Measurements from ENCODE around the gene EPS8.

EPS8 gene

DNA sequence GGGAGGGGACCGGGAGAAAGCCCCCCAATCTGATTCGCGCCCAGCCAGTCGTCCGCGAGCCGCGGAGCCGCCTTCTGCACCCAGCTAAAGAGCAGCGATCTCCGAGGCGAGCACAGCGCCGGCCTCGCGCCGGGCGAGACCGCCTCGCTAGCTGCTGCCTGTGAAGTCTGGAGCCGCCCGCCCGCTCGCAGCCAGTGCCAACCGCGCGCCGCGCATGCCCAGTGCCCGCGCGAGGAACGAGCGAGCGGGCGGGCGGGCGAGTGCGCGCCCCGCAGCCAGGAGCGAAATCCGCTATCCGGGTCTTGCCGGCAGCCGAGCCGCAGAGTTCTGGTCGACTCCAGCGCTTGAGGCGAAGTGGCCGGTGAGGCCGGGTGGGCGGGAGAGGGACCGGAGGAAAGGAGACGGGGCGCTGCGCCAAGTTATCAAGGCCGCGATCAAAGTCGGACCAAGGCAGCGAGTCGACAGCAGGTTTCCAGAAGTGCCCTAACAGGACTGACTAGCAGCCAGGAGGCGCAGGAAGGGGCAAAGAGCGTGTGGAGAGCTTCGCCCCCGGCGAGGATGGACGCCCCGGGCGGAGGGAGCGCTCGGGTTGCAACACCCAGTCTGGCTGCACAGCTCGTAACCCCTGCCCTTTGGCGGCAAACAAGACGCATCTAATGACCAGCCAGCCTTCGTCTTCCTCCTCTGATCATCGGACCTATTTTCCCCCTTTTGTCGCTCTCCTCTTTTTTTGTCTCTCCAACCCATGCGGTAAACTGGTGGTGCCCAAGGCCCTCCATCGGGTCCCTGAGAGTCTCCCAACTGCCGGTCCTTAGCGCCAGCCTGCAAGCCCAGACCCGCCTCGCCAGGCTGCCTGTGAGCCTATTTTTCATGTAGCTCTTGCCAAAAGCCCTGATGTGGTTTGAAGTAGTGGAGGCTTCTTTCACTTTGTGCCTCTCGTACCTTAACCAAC, at the start of gene EPS8:
TSS of gene EPS8 (minus strand) at position 169 of the 952 bp plus-strand sequence. CDS start 106,437 bp downstream, outside the sequence.
- DNase-seq (ENCODE audit: low read depth in 1 of 2, low spot score in 1 of 2) = peak; percentile 71 to 78

DNA sequence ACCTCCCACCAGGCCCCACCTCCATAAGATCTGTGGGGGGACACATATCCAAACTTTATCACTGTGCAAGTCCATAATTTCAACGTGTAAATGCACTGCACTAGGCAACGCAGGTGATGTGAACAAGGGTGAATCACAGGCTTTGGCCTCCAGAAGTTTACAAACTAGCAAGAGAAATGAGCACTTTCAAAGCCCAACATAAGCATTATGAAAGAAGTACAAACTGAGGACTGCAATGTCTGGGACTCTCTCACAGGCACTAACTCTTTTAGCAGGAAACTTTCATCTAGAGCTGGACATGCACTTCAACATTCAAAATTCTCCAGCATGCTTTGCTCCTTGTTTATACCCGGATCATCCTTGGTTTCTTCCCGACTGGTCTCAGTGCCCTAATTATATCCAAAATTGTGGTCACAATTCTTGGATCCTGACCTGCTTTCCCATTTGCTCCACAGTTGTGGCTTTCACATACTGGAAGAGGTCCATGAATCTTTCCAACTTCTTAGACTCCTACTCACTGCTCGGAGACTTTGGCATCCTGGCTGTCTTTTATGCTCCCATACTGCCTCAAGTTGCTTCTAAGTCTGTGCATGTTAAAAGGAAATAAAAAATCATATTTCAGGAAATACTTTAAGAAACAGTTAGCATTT, 48.1 kb upstream of the EPS8 start:
- DNase-seq (ENCODE audit: low read depth in 1 of 2, low spot score in 1 of 2) = no peak

DNA sequence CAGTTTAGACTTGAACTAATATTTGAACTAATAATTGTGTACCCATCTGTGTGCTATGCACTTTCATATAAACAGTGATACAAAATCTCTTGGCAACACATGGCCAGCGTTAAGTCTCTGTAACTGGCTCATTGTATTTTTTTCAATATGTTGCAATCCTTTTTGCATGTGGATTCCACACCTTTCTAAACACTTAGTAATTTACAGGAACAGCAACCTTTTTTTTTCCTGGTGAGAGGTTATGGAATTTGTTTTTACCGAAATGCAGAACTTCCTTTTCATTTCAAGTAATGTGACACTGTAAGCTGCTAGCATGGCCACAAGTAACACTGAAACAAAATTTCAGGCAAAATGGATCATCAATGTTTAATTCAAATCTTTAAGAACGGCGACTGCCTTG, 45.4 kb upstream of the EPS8 start:
- DNase-seq (ENCODE audit: low read depth in 1 of 2, low spot score in 1 of 2) = no peak

DNA sequence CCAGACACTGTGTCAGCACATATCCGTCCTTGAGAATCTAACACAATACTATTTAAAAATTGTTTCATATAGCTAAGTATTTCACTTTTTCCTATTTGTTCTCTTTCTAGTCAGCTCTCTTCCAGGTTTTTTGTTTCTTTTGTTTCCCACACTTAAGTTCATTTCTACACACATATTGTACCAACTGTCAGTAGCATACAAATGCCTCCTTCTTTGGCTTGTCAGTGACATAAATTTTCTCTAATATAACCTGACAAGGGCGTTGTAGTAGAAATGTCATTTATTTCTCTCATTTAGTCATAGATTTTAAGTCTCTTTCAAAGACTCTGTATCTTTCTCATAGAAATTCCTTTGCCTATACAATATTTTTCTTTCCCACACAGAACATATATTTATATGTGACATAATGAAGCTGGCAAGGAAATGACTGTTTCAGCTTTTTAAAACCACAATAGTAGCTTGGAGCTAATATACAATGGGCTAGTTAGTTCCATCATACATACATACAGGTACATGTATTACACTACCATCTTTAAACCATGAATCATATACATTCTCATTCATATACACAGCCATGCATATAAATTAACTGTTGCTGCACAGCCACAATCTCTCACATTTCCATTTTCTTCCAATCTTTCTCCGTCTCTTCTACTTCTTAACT, 42.3 kb upstream of the EPS8 start:
- no peak for DNase-seq (ENCODE audit: low read depth in 1 of 2, low spot score in 1 of 2)

DNA sequence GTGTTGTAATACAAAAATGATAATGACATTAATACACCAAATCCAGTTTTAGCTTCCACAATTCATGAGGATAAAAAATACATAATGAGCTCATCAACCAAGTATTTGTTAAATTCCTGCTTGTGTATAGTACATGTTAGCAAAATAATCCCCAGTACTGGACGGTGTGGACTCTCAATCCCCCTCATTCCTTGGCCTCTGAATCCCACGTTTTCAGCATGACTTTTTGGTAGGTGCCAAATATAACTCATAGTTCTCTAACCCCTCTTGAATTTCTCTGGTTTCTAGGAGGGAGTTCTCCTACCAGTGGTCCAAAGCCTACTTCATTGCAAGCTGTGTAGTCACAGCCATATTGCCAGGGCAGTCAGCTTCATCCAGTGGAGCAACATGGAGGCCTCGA, 41.4 kb upstream of the EPS8 start:
- DNase-seq (ENCODE audit: low read depth in 1 of 2, low spot score in 1 of 2) = no peak

DNA sequence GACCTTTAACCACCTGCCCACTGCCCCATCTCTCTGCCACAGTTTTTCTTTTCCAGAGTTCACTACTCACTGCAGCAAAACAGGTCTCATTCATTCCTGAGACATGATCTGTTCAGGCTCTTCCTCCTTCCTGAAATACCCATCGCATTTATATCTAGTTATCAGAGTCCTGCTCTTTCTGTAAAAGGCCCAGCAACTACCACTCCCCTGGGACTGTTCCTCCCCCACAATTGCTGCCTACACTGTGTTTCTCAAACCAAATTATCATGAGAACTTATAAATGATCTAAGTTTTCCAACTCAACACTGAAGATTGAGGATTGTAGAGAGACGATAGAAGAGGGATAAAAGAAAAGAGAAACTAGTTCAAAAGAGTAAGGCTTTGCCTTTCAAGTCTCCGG, 40.8 kb upstream of the EPS8 start:
- DNase-seq (ENCODE audit: low read depth in 1 of 2, low spot score in 1 of 2) = no peak

DNA sequence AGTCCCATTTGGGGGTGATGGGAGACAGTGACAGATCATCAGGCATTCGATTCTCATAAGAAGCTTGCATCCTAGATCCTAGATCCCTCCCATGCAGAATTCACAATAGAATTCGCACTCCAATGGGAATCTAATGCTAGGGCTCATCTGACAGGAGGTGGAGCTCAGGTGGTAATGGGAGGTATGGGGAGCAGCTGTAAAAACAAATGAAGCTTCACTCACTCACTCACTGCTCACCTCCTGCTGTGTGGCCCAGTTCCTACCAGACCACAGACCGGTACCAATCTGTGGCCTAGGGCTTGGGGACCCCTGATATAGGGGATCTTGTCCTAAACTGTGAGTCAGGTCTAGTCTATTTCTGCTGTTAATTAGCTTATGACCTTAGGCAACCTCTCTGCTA, 40.1 kb upstream of the EPS8 start:
- no peak for DNase-seq (ENCODE audit: low read depth in 1 of 2, low spot score in 1 of 2)

DNA sequence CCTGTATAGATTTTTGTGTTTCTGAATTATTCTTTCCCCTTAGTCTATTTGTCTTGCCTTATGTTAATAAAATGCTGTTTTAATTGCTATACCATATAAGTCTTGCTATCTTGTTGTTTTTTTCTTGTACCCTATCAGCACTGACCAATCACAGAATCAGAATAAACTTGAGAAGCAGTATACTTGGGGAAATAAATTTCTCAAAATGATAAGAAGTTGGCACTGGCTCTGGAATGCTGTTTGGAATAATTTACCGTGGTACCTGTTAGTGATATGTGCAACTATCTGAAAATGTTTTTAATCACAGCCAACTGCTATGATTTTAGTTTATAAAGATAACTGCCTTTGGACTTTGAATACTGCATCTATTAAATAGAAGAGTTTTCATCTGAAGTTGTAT, 37.9 kb upstream of the EPS8 start:
- no peak for DNase-seq (ENCODE audit: low read depth in 1 of 2, low spot score in 1 of 2)

DNA sequence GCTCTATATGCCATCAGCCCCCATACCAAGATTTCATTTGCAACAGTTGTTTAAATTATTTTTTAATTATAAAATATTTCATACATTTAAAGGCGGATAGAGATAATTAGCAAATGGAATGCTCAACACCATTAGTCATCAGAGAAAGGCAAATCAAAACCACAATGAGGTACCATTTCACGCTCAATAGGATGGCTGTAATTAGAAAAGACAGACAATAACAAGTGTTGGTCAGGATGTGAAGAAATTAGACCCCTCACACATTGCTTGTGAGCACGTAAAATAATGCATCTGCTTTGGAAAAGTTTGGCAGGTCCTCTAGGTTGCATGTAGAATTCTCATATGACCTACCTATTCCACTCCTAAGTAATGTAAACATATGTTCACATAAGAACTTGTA, 35.3 kb upstream of the EPS8 start:
- no peak for DNase-seq (ENCODE audit: low read depth in 1 of 2, low spot score in 1 of 2)

DNA sequence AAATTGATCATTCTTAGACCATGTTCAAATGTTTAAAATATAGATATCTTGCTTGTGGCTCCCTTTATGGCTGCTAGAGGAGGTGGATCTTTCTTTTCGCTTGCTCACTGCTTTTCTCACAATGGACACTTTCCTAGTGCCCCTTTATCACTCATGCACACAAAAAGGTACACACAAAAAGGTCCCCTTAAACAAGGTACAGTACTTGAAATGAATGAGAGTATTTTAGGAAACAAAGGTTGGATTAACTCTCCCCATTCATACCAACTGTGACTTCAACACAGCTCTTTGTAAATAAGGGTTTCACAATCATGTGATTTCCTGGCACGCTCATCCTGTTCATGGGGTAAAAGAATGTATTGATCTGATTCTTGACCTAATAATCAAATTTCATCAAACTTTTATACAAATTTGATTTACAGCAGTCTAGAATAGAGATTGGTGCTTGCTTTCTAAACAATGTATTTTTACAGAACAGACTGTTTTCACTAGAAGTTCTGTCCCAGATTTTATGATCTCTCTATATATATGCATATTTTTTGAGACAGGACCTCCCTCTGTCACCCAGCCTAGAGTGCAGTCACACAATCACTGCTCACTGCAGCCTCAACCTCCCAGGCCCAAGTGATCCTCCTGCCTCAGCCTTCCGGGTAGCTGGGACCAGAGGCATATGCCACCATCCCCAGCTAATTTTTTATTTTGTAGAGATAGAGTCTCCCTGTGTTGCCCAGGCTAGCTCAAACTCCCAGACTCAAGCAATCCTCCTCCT, 34.4 kb upstream of the EPS8 start:
- DNase-seq (ENCODE audit: low read depth in 1 of 2, low spot score in 1 of 2) = no peak

DNA sequence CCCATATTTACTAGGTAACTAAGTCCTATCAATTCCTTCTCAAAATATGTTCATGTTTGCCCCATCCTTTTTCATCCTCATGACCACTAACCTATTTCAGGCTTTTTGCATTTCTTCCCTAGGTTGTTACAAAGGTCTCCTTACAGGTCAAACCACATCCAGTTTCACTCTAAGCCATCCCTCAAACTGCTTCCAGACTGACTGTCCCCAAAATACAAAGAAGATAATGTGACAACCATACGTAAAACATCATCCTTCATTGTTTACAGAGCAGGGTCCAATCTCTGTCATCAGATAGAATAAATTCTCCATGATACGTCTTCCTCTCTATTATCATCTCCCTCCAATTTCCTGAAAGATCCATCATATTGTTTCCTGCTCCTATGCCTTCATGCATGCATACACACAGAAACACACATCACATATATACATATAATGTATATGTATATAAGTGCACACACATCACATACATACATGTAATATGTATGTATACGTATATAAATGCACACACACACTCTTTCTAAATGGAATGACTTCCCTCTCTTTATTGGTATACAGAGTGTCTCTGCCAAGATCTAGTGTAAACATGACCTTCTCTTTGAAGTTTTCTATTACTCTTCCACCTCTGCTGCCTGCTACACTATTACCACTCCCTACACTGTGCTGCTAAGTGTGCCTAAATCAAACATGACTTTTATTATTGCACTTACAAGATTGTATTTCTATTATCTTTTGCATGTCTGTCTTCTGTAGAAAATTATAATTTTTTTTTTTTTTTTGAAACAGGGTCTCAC, 30.7 kb upstream of the EPS8 start:
- DNase-seq (ENCODE audit: low read depth in 1 of 2, low spot score in 1 of 2) = no peak

DNA sequence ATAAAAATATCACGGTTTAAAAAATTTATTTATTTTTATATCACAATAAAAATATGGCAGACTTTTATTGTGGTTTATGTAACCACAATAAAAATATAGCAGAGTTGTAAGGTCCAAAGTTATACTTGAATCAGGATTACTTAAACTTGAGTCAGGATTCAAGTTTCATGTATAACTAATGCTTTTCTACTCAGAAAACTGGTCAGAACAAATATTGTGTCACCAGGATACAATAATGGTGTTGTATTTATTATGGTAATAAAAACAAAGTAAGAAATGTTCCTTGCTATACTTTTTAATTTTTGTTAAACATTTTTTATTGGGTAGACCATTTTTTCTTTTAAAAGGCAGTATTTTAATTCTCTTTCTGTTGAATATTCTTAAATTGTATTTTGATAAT, 29.2 kb upstream of the EPS8 start:
- DNase-seq (ENCODE audit: low read depth in 1 of 2, low spot score in 1 of 2) = no peak

DNA sequence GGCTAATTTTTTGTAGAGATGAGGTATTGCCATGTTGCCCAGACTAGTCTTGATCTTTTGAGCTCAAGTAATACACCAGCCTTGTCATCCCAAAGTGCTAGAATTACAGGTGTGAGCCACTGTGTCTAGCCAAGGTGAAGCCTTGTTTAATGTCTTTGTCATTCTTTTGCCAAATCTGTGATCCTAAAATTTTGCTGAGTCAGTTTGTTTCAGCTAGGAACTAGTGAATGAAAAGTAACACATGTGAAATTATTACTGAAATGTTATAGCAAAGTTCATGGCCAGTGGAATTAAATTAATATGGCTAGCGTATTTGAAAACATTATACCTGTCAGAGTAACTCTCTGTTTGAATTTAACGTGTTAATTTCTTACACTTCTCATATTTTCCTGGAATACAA, 26.5 kb upstream of the EPS8 start:
- no peak for DNase-seq (ENCODE audit: low read depth in 1 of 2, low spot score in 1 of 2)

DNA sequence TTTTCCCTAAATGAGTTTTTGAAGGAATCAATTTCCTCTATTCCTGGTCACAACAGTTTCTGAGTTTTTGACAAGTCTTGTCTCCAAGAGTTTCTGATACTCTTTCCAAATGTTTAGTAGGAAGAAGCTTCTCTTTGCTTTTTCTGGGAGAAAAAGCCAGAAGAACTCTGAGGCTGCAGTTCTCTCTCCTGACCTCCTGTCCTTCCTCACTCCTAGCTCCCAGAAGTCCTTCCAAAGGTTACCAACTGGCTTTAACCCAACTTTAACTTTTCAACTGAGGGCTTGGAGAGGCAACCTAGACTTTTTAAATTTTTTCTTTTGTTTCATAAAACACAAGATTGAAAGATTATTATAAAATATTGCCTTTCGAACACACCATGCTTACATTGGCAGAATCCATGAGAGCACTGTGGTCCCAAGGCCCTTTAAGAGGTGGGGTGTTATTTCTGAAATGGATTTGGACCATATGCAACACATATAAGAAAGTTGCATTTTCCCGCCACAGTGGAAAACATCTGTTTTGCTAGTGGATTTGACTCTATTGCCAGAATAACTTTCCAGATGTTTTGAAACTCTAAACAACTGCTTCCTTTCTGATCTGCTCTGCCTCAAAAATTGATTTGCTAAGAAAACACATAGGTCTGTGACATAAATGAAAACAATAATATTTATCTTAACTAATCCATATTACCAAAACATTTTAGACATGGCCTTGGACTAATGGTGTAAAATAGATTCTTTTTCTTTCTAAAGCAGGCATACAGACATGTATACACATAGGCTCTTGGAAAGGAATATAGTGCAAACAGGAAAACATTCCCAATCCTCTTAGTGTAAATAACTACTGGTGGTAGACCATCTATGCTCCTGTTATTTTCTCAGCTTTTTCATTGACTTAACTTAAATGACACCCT, 22.3 kb upstream of the EPS8 start:
- no peak for DNase-seq (ENCODE audit: low read depth in 1 of 2, low spot score in 1 of 2)

DNA sequence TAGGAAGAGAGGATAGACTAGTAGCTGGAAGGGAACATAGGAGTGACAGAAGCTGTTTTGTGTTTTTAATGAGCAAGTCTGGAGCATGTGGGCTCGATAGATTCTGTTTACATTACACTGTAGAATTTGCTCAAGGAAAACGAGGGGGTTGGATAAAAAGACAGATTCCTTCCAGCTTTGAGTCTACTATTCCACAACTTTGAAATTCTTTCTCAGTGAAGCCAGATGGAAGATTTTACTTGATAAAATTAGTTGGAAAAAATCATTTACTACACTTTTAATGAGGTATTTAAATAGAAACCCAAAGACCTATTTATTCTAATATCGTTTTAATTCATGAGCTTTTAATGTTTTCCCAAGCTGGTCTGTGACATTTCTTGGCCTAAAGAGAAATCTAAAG, 19.5 kb upstream of the EPS8 start:
- DNase-seq (ENCODE audit: low read depth in 1 of 2, low spot score in 1 of 2) = no peak

DNA sequence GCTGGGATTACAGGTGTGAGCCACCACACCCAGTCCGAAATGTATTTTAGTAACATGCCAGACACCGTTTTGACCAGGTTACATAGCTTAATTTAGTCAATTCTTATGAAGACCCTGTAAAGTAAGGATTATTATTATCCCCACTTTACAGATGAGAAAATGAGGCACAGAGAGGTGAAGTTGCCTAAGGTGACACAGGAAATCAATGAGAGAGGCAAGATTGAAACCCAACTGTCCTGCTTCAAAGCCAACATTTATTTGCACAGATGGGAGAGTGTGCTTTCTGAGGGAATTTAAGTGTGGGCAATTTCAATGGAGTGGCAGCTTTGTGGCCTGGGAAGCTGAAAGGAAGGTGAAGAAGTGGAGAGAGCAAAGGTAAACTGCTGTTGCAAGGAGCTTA, 19.1 kb upstream of the EPS8 start:
- DNase-seq (ENCODE audit: low read depth in 1 of 2, low spot score in 1 of 2) = no peak

DNA sequence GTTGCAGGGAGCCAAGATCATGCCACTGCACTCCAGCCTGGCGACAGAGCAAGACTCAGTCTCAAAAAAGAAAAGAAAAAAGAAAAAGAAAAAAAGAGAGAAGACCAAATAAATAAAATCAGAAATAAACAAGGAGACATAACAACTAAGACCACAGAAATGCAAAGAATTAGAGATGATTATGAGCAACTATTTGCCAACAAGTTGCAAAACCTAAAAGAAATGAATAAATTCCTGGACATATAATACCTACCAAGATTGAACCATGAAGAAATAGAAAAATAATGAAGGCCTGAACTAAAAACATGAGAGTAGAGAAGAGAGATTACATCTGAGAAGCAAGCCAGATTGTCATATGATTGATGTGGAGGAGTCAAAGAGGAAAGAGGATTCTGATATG, 17.6 kb upstream of the EPS8 start:
- no peak for DNase-seq (ENCODE audit: low read depth in 1 of 2, low spot score in 1 of 2)

DNA sequence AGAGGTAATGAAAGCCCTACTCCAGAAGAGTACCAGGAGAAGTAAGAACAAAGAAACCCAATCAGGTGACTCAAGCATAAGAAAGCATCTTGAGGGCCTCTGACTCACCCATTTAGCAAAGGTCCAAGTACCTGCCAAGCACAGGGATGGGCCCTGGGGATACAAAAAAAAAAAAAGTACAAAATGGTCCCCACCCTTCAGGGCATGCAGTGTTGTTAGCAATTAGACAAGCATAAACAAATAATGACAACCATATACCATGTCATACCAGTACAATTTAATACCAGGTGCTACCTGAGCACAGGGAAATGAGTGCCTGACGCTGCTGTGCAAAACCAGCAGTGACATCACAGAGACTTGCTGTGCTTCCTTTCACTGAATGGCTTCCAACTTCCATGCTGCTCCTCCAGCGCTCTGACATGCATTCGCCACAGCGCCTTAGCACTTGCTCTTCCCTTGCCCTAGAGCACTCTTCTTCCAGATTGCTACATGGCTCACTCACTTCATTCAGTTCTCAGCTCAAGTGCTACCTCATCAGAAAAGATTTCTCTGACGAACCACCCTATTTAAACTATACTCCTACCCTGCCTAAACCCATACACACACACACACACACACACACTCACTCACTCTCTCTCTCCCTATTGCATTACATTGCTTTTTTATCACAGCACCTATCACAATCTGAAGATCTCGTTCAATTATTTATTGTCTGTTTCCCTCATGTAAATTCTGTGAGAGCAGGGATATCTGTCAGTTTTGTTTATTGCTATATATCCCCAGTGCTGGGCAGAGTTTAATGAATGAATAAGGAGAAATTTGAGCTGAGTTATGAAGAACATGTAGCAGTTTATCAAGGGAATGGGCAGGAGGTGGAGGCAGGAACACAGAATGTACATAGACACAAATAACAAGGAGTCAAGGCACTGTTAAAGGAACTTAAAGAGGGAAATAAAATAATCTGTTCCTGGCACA, 12.9 kb upstream of the EPS8 start:
- no peak for DNase-seq (ENCODE audit: low read depth in 1 of 2, low spot score in 1 of 2)

Data from activated T-helper 1 cell treated with anti-CD3 and anti-CD28 coated beads, Interleukin-2, amount 50 U/mL, for 16 hours (primary cell).